Aorta (tissue), 5 donors: ENCODE measurements around the gene SNX30. TPM values are rescaled to one million over a fixed set of nuclear protein-coding genes. Genes with fewer than 3 reads are reported as not detected.

ENCODE experiments used
- ATAC-seq: fragments of 200-7000 bp; cut with Tn5 transposase; one replicate; pipeline ENCODE4 v1.9.1; 2022; ENCODE audit warnings: moderate library complexity; ENCODE audit not compliant: low FRiP score
- DNase-seq, 2 donors: peaks; one replicate each; pipeline ENCODE4 v3.0.0-alpha.2; 2020
- H3K27ac ChIP-seq, 2 donors: one replicate each; pipeline ENCODE4 v1.5.1; 2013; ENCODE audit warnings: low read length in 2 of 2, mild to moderate bottlenecking in 2 of 2, moderate library complexity in 2 of 2, control low read depth in 1 of 2, inconsistent platforms in 1 of 2, low read depth in 1 of 2
- H3K27me3 ChIP-seq, 2 donors: one replicate each; pipeline ENCODE4 v1.6.1; 2013; ENCODE audit warnings: control low read depth in 1 of 2, low read length in 1 of 2, mild to moderate bottlenecking in 1 of 2, moderate library complexity in 1 of 2; ENCODE audit not compliant: insufficient read depth in 2 of 2, control insufficient read depth in 1 of 2
- H3K36me3 ChIP-seq, 2 donors: one replicate each; pipeline ENCODE4 v1.6.1; 2013; ENCODE audit warnings: control low read depth in 1 of 2, low read length in 1 of 2, mild to moderate bottlenecking in 1 of 2; ENCODE audit not compliant: insufficient read depth in 2 of 2, control insufficient read depth in 1 of 2
- H3K4me1 ChIP-seq, 2 donors: one replicate each; pipeline ENCODE4 v1.6.1; 2013; ENCODE audit warnings: low read length in 2 of 2, control low read depth in 1 of 2, mild to moderate bottlenecking in 1 of 2, moderate library complexity in 1 of 2; ENCODE audit not compliant: insufficient read depth in 2 of 2, control insufficient read depth in 1 of 2
- H3K4me3 ChIP-seq, 2 donors: one replicate each; pipeline ENCODE4 v1.5.1; 2013; ENCODE audit warnings: low read length in 2 of 2, control low read depth in 1 of 2, mild to moderate bottlenecking in 1 of 2
- H3K9me3 ChIP-seq: one replicate; pipeline ENCODE4 v1.6.1; 2013; ENCODE audit warnings: mild to moderate bottlenecking, low read length; ENCODE audit not compliant: control insufficient read depth
- WGBS, 2 donors: extraction: QIAGEN DNeasy Blood & Tissue Kit; methylation state at CpG; one replicate each; pipeline ENCODE4 v1.1.7; 2013; 5-methylcytosine and 5-hydroxymethylcytosine counted together
- intact Hi-C, 2 donors: fragments of 100-400 bp; cut with DNase I; formaldehyde crosslinking; loops; one replicate each; pipeline versions ENCODE4 v1.14.2 to v1.15.0; 2022
- long read RNA-seq, 2 donors: library from polyadenylated mRNA; unstranded; transcript quantifications; one replicate each; pipeline ENCODE4 v2.0.0, GENCODE V29; 2020 to 2021
- polyA plus RNA-seq, 2 donors: library from polyadenylated mRNA; stranded (reverse); fragments of 200-250 nt; gene quantifications; one replicate each; pipeline ENCODE4 v1.2.3, GENCODE V29; 2013
- total RNA-seq, 2 donors: library from RNA; stranded (reverse); fragmentation: NEBNext Ultra II Directional; extraction: Animal tissue kit (Norgen Biotek cat#: 25700); gene quantifications; one replicate each; pipeline ENCODE4 v1.2.1, GENCODE V29; 2021
- donor health status: healthy with polysubstance abuse.
- donor health status: Bipolar disorder and iron deficiency.
- donor health status: DM: no; HTN: no; CAD: no.
- donor health status: DM: no; HTN: no; CAD: no.
- donor health status: DM: yes; HTN: yes; CAD: no.

The SNX30 gene
- total RNA-seq (10 to 100 TPM in 1 of 2 donors, 1 to 10 TPM in 1; 9.1 to 11.3 TPM), polyA plus RNA-seq (1 to 10 TPM; 2.8 to 4.4 TPM)
- long read RNA-seq, donor 1, partial matches to known transcripts = 0 of 7 reads
- long read RNA-seq, donor 1, other reads (novel, unspliced or antisense) = 7 of 7 reads
- long read RNA-seq, donor 2, full-length matches to known transcripts = 1 of 6 reads
- long read RNA-seq, donor 2, partial matches to known transcripts = 1 of 6 reads
- long read RNA-seq, donor 2, other reads (novel, unspliced or antisense) = 4 of 6 reads

GRCh38 chr9:112750016-112750763 is at the start of gene SNX30:
SNX30 (plus strand) TSS chr9:112750760; CDS start chr9:112751002, 242 bp downstream.
- ATAC-seq = peak; percentile 96
- Histone ChIP-seq H3K36me3 (no peaks in the 10 kb centered on the region), H3K27me3 (no peaks in the 10 kb centered on the region), H3K9me3 (no peaks in the 10 kb centered on the region), H3K4me3 (peak within 1 kb of the TSS; percentile 89), H3K27ac (peak within 1 kb of the TSS in 1 of 2 donors; percentile 93), H3K4me1 (peaks cover 0 to 1% of the 10 kb centered on the region in 2 donors)
- WGBS, 2 donors = 5% methylated on average over 28 to 49 of the region's 49 CpGs
- peak; percentile 94 to 96 for DNase-seq
- intact Hi-C loops = loop anchor here (2.0 to 5.0 kb wide), 4 partner anchors 31 to 69 kb away; partner anchors contain the start of gene INIP (in 1 of the 2)

GRCh38 chr9:112703304-112703703 is 47.3 kb upstream of the SNX30 start:
- Histone ChIP-seq H3K4me1 (no peaks in the 10 kb centered on the region), H3K4me3 (no peak overlapping the region), H3K27me3 (no peaks in the 10 kb centered on the region), H3K9me3 (no peaks in the 10 kb centered on the region), H3K27ac (no peak overlapping the region), H3K36me3 (no peaks in the 10 kb centered on the region)
- intact Hi-C loops = no loop called here
- ATAC-seq (no peak), DNase-seq (no peak)
- WGBS, 2 donors = 96 to 99% methylated on average over 2 of the region's 2 CpGs

GRCh38 chr9:112705768-112706427 is 44.7 kb upstream of the SNX30 start:
- 54 to 56% methylated on average over 6 of the region's 6 CpGs for WGBS, 2 donors
- ATAC-seq (no peak), DNase-seq (no peak)
- Histone ChIP-seq H3K4me1 (no peaks in the 10 kb centered on the region), H3K27me3 (no peaks in the 10 kb centered on the region), H3K36me3 (peaks cover 2 to 4% of the 10 kb centered on the region in 2 donors), H3K27ac (no peak overlapping the region), H3K4me3 (no peak overlapping the region), H3K9me3 (no peaks in the 10 kb centered on the region)
- intact Hi-C loops = no loop called here

GRCh38 chr9:112711050-112711689 is 39.4 kb upstream of the SNX30 start:
- WGBS, 2 donors = 54 to 65% methylated on average over 7 of the region's 7 CpGs
- intact Hi-C loops = loop anchor here (10.0 kb wide), 2 partner anchors 216 to 336 kb away; no protein-coding TSS in a partner anchor
- no peak for ATAC-seq
- no peak for DNase-seq
- Histone ChIP-seq H3K4me1 (no peaks in the 10 kb centered on the region), H3K36me3 (peaks cover 2 to 4% of the 10 kb centered on the region in 2 donors), H3K27ac (no peak overlapping the region), H3K9me3 (no peaks in the 10 kb centered on the region), H3K4me3 (no peak overlapping the region), H3K27me3 (no peaks in the 10 kb centered on the region)

- Histone ChIP-seq H3K4me3 (no peak overlapping the region), H3K9me3 (no peaks in the 10 kb centered on the region), H3K27me3 (no peaks in the 10 kb centered on the region), H3K36me3 (peaks cover 2 to 4% of the 10 kb centered on the region in 2 donors), H3K4me1 (no peaks in the 10 kb centered on the region), H3K27ac (no peak overlapping the region)
- 96 to 98% methylated on average over 3 of the region's 3 CpGs for WGBS, 2 donors
- ATAC-seq = no peak
- intact Hi-C loops = loop anchor here (10.0 kb wide), 2 partner anchors 218 to 338 kb away; no protein-coding TSS in a partner anchor
- DNase-seq = no peak
Observed at GRCh38 chr9:112712678-112713077, 37.9 kb upstream of the SNX30 start.

- H3K27ac ChIP-seq = peak within 1 kb of the TSS in 1 of 2 donors; percentile 72
- DNase-seq (peak; percentile 98 to 99), ATAC-seq (peak; percentile 97)
- no peaks in the 10 kb centered on the region for H3K4me1 ChIP-seq
- no peaks in the 10 kb centered on the region for H3K36me3 ChIP-seq
- no peaks in the 10 kb centered on the region for H3K9me3 ChIP-seq
- peak within 1 kb of the TSS; percentile 62 to 79 for H3K4me3 ChIP-seq
- intact Hi-C loops = loop anchor here (2.0 to 10.0 kb wide), 5 partner anchors 33 to 343 kb away; partner anchors contain the start of gene SNX30 (in 1 of the 2)
- H3K27me3 ChIP-seq = no peaks in the 10 kb centered on the region
- 1% methylated on average over 50 to 51 of the region's 51 CpGs for WGBS, 2 donors
Observed at GRCh38 chr9:112717661-112718331, 32.8 kb upstream of the SNX30 start, which contains the start of gene INIP. INIP (minus strand) TSS chr9:112718117; CDS start chr9:112716485, 1,632 bp downstream.

GRCh38 chr9:112719241-112719691 is 31.3 kb upstream of the SNX30 start:
- no peaks in the 10 kb centered on the region for H3K36me3 ChIP-seq
- intact Hi-C loops = loop anchor here (2.0 to 10.0 kb wide), 5 partner anchors 32 to 344 kb away; partner anchors contain the start of gene SNX30 (in 1 of the 2)
- H3K4me1 ChIP-seq = no peaks in the 10 kb centered on the region
- ATAC-seq (no peak), DNase-seq (no peak)
- peak overlapping the region in 1 of 2 donors; percentile 51 for H3K27ac ChIP-seq
- 21 to 33% methylated on average over 1 of the region's 1 CpG for WGBS, 2 donors
- no peak overlapping the region for H3K4me3 ChIP-seq
- H3K9me3 ChIP-seq = no peaks in the 10 kb centered on the region
- H3K27me3 ChIP-seq = no peaks in the 10 kb centered on the region
